K562 (cell line): ENCODE measurements around the gene FAM9B. TPM values are rescaled to one million over a fixed set of nuclear protein-coding genes. Genes with fewer than 3 reads are reported as not detected.

Experiments
- ATAC-seq: fragments of 200-7000 bp; cut with Tn5 transposase; 3 replicates; pipeline ENCODE4 v1.9.1; 2020; ENCODE audit warnings: moderate library complexity
- BruUV-seq: library from RNA; stranded (reverse); fragments of 400-500 nt; replicated peaks from 2 replicates; lab custom pipeline; 2021; lab: Mats Ljungman, UMichigan
- CTCF ChIA-PET: fragments of 300-600 bp; formaldehyde crosslinking; extraction: SDS; loops from one replicate; lab custom pipeline; 2021; ENCODE audit warnings: low intra/inter-chr PET ratio; lab: Yijun Ruan, JAX
- POLR2A ChIA-PET: fragments of 300-600, 350-650 bp; sonication (Branson Sonifier 250); formaldehyde crosslinking; extraction: SDS; loops from one replicate; lab custom pipeline; 2021; ENCODE audit warnings: antibody characterized with exemption, inconsistent platforms; lab: Yijun Ruan, JAX
- DNase-seq, 4 experiments: peaks; one replicate each; pipeline versions ENCODE4 v3.0.0 to v3.0.0-alpha.2; 2011 to 2018; ENCODE audit warnings: low spot score in 3 of 4, mixed read lengths in 3 of 4; ENCODE audit errors: extremely low read depth in 1 of 4
- FAIRE-seq: peaks from 2 replicates; lab custom pipeline; 2011; peaks lifted over from hg19 to GRCh38; lab: Jason Lieb, UNC
- H2AFZ ChIP-seq: 2 replicates; pipeline ENCODE4 v1.6.0; 2011; ENCODE audit warnings: low read depth, low read length, control low read depth, inconsistent platforms
- H3K27ac ChIP-seq: fragments of 200-600 bp; 3 replicates; pipeline ENCODE4 v1.8.0; 2011; ENCODE audit warnings: low read depth, mild to moderate bottlenecking, control low read depth, inconsistent platforms, low read length, moderate library complexity, mixed read lengths; ENCODE audit errors: extremely low read depth
- H3K27me3 ChIP-seq, 2 experiments: fragments of 300-600 bp in 1 of 2; 2 replicates in 1 of 2; 3 replicates in 1 of 2; pipeline versions ENCODE4 v1.6.0 to v1.8.0; 2011; ENCODE audit warnings: inconsistent platforms in 2 of 2, low read length in 2 of 2, mild to moderate bottlenecking in 1 of 2, mixed read lengths in 1 of 2, moderate library complexity in 1 of 2; ENCODE audit not compliant: control insufficient read depth in 2 of 2, insufficient read depth in 2 of 2
- H3K36me3 ChIP-seq: fragments of 300-600 bp; 3 replicates; pipeline ENCODE4 v1.8.0; 2011; ENCODE audit warnings: mild to moderate bottlenecking, low read length, inconsistent platforms; ENCODE audit not compliant: control insufficient read depth, insufficient read depth
- H3K4me1 ChIP-seq, 2 experiments: fragments of 200-600 bp in 1 of 2; replicated peaks in 1 of 2; 2 replicates in 1 of 2; 3 replicates in 1 of 2; pipeline versions ENCODE4 v1.5.1 to v1.8.0; 2011; ENCODE audit warnings: inconsistent platforms in 2 of 2, low read length in 2 of 2, mild to moderate bottlenecking in 1 of 2, mixed read lengths in 1 of 2, moderate library complexity in 1 of 2; ENCODE audit not compliant: control insufficient read depth in 2 of 2, insufficient read depth in 2 of 2
- H3K4me2 ChIP-seq: 2 replicates; pipeline ENCODE4 v1.6.1; 2011; ENCODE audit warnings: low read length, control low read depth, inconsistent platforms, mixed read lengths; ENCODE audit not compliant: insufficient read depth
- H3K4me3 ChIP-seq: fragments of 200-600 bp; sonication (generic), shearing (Covaris generic); 2 replicates; pipeline ENCODE4 v1.5.1; 2016; ENCODE audit warnings: control low read depth, inconsistent platforms
- H3K79me2 ChIP-seq: fragments of 200-600 bp; 3 replicates; pipeline ENCODE4 v1.8.0; 2011; ENCODE audit warnings: low read length, inconsistent platforms; ENCODE audit not compliant: control insufficient read depth, insufficient read depth
- H3K9ac ChIP-seq, 2 experiments: 2 replicates each; pipeline versions ENCODE4 v1.6.0 to v1.6.1; 2011; ENCODE audit warnings: low read depth in 2 of 2, low read length in 2 of 2, control low read depth in 1 of 2, inconsistent platforms in 1 of 2, mild to moderate bottlenecking in 1 of 2, mixed read lengths in 1 of 2; ENCODE audit not compliant: insufficient read depth in 1 of 2
- H3K9me1 ChIP-seq: one replicate; pipeline ENCODE4 v1.6.0; 2011; ENCODE audit warnings: inconsistent platforms, mild to moderate bottlenecking, low read length, moderate library complexity; ENCODE audit not compliant: control insufficient read depth, insufficient read depth
- H3K9me3 ChIP-seq: replicated peaks from 2 replicates; pipeline ENCODE4 v1.5.1; 2011; ENCODE audit warnings: low read depth, low read length, inconsistent platforms; ENCODE audit not compliant: control insufficient read depth, insufficient read depth
- H4K20me1 ChIP-seq: replicated peaks from 2 replicates; pipeline ENCODE4 v1.6.1; 2011; ENCODE audit warnings: low read length, inconsistent platforms, mixed read lengths; ENCODE audit not compliant: control insufficient read depth, insufficient read depth
- ASH1L ChIP-seq: fragments of 450-650 bp; IDR thresholded peaks from 2 replicates; pipeline ENCODE4 v1.6.1; 2018; ENCODE audit warnings: borderline replicate concordance, mild to moderate bottlenecking, low read depth; ENCODE audit not compliant: partially characterized antibody
- EP400 ChIP-seq: fragments of 450-650 bp; IDR thresholded peaks from 2 replicates; pipeline ENCODE4 v1.6.1; 2017; ENCODE audit warnings: antibody characterized with exemption, mild to moderate bottlenecking, moderate library complexity
- GTF2E2 ChIP-seq: fragments of 200-800 bp; sonication (Bioruptor generic); IDR thresholded peaks from 2 replicates; pipeline ENCODE4 v1.6.1; 2016; ENCODE audit warnings: missing genetic modification characterization, missing compliant biosample characterization
- HDGF ChIP-seq: fragments of 450-650 bp; IDR thresholded peaks from 2 replicates; pipeline ENCODE4 v1.6.1; 2016
- KLF1 ChIP-seq: fragments of 450-650 bp; IDR thresholded peaks from 2 replicates; pipeline ENCODE4 v1.6.1; 2016; ENCODE audit warnings: missing genetic modification characterization, missing compliant biosample characterization
- MTA3 ChIP-seq: fragments of 450-650 bp; formaldehyde crosslinking; IDR thresholded peaks from 2 replicates; pipeline ENCODE4 v1.6.1; 2017; ENCODE audit warnings: mild to moderate bottlenecking, borderline replicate concordance
- MTF1 ChIP-seq: fragments of 250-450 bp; sonication (Bioruptor Pico); IDR thresholded peaks from 2 replicates; pipeline ENCODE4 v1.9.0; 2021; ENCODE audit warnings: moderate library complexity, mild to moderate bottlenecking, inconsistent platforms, borderline replicate concordance
- NFXL1 ChIP-seq: fragments of 450-650 bp; formaldehyde crosslinking; IDR thresholded peaks from 2 replicates; pipeline ENCODE4 v1.4.0; 2021; ENCODE audit warnings: mild to moderate bottlenecking
- PHF21A ChIP-seq: fragments of 450-650 bp; IDR thresholded peaks from 2 replicates; pipeline ENCODE4 v1.6.1; 2017; ENCODE audit warnings: low read depth, borderline replicate concordance
- RBM17 ChIP-seq: fragments of 200-400 bp; formaldehyde crosslinking; IDR thresholded peaks from 2 replicates; pipeline ENCODE4 v1.6.1; 2017; ENCODE audit warnings: low read depth, mild to moderate bottlenecking, low read length, borderline replicate concordance
- SMAD4 ChIP-seq: fragments of 250-450 bp; sonication (Bioruptor Pico); conservative IDR thresholded peaks from 2 replicates; pipeline ENCODE4 v1.8.0; 2021; ENCODE audit warnings: inconsistent platforms, mild to moderate bottlenecking, moderate library complexity
- SMARCA5 ChIP-seq: fragments of 450-650 bp; IDR thresholded peaks from 2 replicates; pipeline ENCODE4 v1.6.1; 2016
- TBL1XR1 ChIP-seq, 2 experiments: IDR thresholded peaks; 2 replicates each; pipeline ENCODE4 v1.6.1; 2012; ENCODE audit warnings: improper control_type of control experiment in 2 of 2, low read length in 2 of 2, mild to moderate bottlenecking in 1 of 2
- ZNF324 ChIP-seq: fragments of 250-450 bp; sonication (Bioruptor Pico); IDR thresholded peaks from 2 replicates; pipeline ENCODE4 v1.4.0; 2020; ENCODE audit warnings: mild to moderate bottlenecking
- WGBS: fragments of 100-300 bp; shearing (Covaris generic); methylation state at CpG from one replicate; pipeline ENCODE4 v1.1.6; 2016; ENCODE audit warnings: low coverage, mixed read lengths; ENCODE audit not compliant: insufficient coverage; ENCODE audit errors: missing lambda C conversion rate; 5-methylcytosine and 5-hydroxymethylcytosine counted together
- in situ Hi-C: fragments of 300-500 bp; cut with MboI; formaldehyde crosslinking; loops from 4 replicates; pipeline ENCODE4 v1.15.0; 2018; ENCODE audit warnings: inconsistent platforms, mixed read lengths
- intact Hi-C: fragments of 100-400 bp; cut with micrococcal nuclease; formaldehyde crosslinking; loops from 2 replicates; pipeline ENCODE4 v1.14.2; 2022
- polyA plus RNA-seq, 8 experiments: library from polyadenylated mRNA; depleted of rRNA in 4 of 8; stranded (reverse) in 5 of 8; unstranded in 3 of 8; fragments of >200 nt; fragmentation: Nextera tagmentation in 2 of 8; fragmentation: Illumina TruSeq in 1 of 8; extraction: Ambion mirVana in 2 of 8; extraction: Trizol in 1 of 8; gene quantifications; 2 replicates each; pipeline versions ENCODE4 v1.2.1 to v1.2.3, GENCODE V29; 2011 to 2014; ENCODE audit warnings: inconsistent platforms in 1 of 8, missing spikeins in 1 of 8
- total RNA-seq, 7 experiments: library from RNA; depleted of rRNA in 6 of 7; stranded (reverse); fragments of >200 nt in 6 of 7; fragmentation: Illumina TruSeq in 2 of 7; extraction: Trizol in 2 of 7; gene quantifications; 2 replicates each; pipeline versions ENCODE4 v1.2.1 to v1.2.3, GENCODE V29; 2011 to 2021; ENCODE audit warnings: low replicate concordance in 1 of 7
- TF ChIP-seq, protein P1 (sequence below): sonication (generic); formaldehyde crosslinking; IDR thresholded peaks from 2 replicates; pipeline ENCODE4 v1.8.1; 2023; ENCODE audit warnings: mild to moderate bottlenecking, missing genetic modification reagents
- TF ChIP-seq, protein P2 (sequence below): fragments of 250-450 bp; sonication (Bioruptor Pico); IDR thresholded peaks from 2 replicates; pipeline ENCODE4 v1.4.0; 2020; ENCODE audit warnings: mild to moderate bottlenecking, moderate library complexity

FAM9B gene
- total and polyA plus RNA-seq, 9 of the 15 experiments (the other 6 are each of a cell fraction or from before 2014, with no cell fraction given): 0.53 to 4.6 (median 3.2) TPM

DNA sequence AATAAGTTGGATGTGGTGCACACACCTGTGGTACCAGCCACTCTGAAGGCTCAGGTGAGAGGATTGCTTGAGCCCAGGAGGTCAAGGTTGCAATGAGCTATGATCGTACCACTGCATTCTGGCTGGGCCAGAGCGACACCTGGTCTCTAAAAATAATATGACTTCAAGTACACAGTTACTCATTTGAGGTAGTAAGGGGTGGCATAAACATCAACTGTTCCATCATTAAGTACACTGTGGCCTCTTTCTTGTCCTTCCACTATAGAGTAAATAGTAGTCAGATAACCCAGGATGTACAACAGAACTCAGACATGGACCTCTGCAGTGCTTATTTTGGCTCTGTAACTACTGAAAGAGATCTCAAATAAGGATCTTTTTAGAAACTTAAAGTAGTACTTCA, 10.6 kb downstream of the FAM9B start:
- Histone ChIP-seq H3K9me3 (no peaks in the 10 kb centered on the region), H3K4me2 (no peak overlapping the region), H3K9ac (no peak overlapping the region), H3K4me3 (no peak overlapping the region), H3K79me2 (no peaks in the 10 kb centered on the region), H2AFZ (no peak overlapping the region), H3K4me1 (no peaks in the 10 kb centered on the region), H3K27me3 (no peaks in the 10 kb centered on the region), H3K27ac (no peak overlapping the region), H4K20me1 (no peaks in the 10 kb centered on the region), H3K9me1 (no peaks in the 10 kb centered on the region), H3K36me3 (no peaks in the 10 kb centered on the region)
- BruUV-seq: no TSS peak
- TF ChIP-seq GTF2E2 (tag) (no peak), ASH1L (no peak), ZNF324 (no peak)
- in situ Hi-C loops: no loop called here
- intact Hi-C loops: no loop called here
- no peak for FAIRE-seq
- POLR2A ChIA-PET: no interaction called here
- 17% methylated on average over 2 of the region's 2 CpGs for WGBS
- CTCF ChIA-PET: no interaction called here
- ATAC-seq: no peak
- DNase-seq: no peak

DNA sequence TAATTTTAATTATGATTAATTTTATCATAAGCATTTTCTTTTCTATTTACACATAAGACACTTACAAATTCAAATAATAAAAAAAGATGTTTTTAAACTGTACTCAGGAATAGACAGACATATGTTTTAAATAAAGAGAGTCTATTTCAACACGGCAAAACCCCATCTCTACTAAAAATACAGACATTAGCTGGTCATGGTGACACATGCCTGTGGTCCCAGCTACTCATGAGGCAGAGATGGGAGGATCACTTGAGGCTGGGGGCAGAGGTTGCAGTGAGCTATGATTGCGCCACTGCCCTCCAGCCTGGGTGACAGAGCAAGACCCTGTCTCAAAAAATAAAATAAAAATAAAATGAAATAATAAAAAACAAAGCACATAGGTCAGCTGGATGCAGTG, 14.8 kb downstream of the FAM9B start:
- 0% methylated on average over 2 of the region's 2 CpGs for WGBS
- no peak overlapping the region for H3K4me2 ChIP-seq
- H4K20me1 ChIP-seq: no peaks in the 10 kb centered on the region
- intact Hi-C loops (no loop called here), in situ Hi-C loops (no loop called here)
- DNase-seq: no peak
- ATAC-seq: no peak
- H3K9ac ChIP-seq: no peak overlapping the region
- H3K4me3 ChIP-seq: no peak overlapping the region
- H2AFZ ChIP-seq: no peak overlapping the region
- H3K27ac ChIP-seq: no peak overlapping the region
- H3K36me3 ChIP-seq: no peaks in the 10 kb centered on the region
- POLR2A ChIA-PET: no interaction called here
- CTCF ChIA-PET: no interaction called here
- H3K9me1 ChIP-seq: no peaks in the 10 kb centered on the region
- no TSS peak for BruUV-seq
- H3K9me3 ChIP-seq: no peaks in the 10 kb centered on the region
- no peaks in the 10 kb centered on the region for H3K4me1 ChIP-seq
- no peaks in the 10 kb centered on the region for H3K79me2 ChIP-seq
- H3K27me3 ChIP-seq: no peaks in the 10 kb centered on the region
- no peak for FAIRE-seq
- TF ChIP-seq RBM17 (no peak), TBL1XR1 (IDR thresholded peaks at IDR 0.05; ENCODE audit: low read length in 2 of 2) (no peak), EP400 (no peak), SMARCA5 (no peak), PHF21A (no peak), SMAD4 (CRISPR knock-in tag) (no peak), NFXL1 (CRISPR knock-in tag) (no peak), MTF1 (CRISPR knock-in tag) (no peak), MTA3 (no peak), KLF1 (no peak), HDGF (no peak)
- TF ChIP-seq, protein P1, sequence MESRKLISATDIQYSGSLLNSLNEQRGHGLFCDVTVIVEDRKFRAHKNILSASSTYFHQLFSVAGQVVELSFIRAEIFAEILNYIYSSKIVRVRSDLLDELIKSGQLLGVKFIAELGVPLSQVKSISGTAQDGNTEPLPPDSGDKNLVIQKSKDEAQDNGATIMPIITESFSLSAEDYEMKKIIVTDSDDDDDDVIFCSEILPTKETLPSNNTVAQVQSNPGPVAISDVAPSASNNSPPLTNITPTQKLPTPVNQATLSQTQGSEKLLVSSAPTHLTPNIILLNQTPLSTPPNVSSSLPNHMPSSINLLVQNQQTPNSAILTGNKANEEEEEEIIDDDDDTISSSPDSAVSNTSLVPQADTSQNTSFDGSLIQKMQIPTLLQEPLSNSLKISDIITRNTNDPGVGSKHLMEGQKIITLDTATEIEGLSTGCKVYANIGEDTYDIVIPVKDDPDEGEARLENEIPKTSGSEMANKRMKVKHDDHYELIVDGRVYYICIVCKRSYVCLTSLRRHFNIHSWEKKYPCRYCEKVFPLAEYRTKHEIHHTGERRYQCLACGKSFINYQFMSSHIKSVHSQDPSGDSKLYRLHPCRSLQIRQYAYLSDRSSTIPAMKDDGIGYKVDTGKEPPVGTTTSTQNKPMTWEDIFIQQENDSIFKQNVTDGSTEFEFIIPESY (CRISPR knock-in tag): no peak
- TF ChIP-seq, protein P2, sequence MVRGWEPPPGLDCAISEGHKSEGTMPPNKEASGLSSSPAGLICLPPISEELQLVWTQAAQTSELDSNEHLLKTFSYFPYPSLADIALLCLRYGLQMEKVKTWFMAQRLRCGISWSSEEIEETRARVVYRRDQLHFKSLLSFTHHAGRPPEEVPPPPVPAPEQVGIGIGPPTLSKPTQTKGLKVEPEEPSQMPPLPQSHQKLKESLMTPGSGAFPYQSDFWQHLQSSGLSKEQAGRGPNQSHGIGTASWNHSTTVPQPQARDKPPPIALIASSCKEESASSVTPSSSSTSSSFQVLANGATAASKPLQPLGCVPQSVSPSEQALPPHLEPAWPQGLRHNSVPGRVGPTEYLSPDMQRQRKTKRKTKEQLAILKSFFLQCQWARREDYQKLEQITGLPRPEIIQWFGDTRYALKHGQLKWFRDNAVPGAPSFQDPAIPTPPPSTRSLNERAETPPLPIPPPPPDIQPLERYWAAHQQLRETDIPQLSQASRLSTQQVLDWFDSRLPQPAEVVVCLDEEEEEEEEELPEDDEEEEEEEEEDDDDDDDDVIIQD: no peak
